Lung (tissue), 12 donors: Measurements from ENCODE around the gene PLXDC1. TPM values are rescaled to one million over a fixed set of nuclear protein-coding genes. Genes with fewer than 3 reads are reported as not detected.
"Not testable (repeated sequence)": the region's sequence is repeated elsewhere in the genome, so short reads cannot be mapped to it uniquely, and the experiment has no call there.

Source experiments
- ATAC-seq: fragments of 200-7000 bp; cut with Tn5 transposase; one replicate; pipeline ENCODE4 v1.9.1; 2020; ENCODE audit warnings: moderate number of reproducible peaks; ENCODE audit not compliant: insufficient read depth, low FRiP score
- DNase-seq, 3 donors: peaks; one replicate each; pipeline ENCODE4 v3.0.0-alpha.2; 2013 to 2017
- H3K27ac ChIP-seq, 2 donors: one replicate each; pipeline ENCODE4 v1.5.1; 2013; ENCODE audit warnings: mild to moderate bottlenecking in 2 of 2, moderate library complexity in 2 of 2, control low read depth in 1 of 2, inconsistent platforms in 1 of 2, low read depth in 1 of 2, low read length in 1 of 2
- H3K27me3 ChIP-seq, 3 donors: one replicate each; pipeline ENCODE4 v1.5.1; 2013; ENCODE audit warnings: low read length in 2 of 3; ENCODE audit not compliant: control insufficient read depth in 3 of 3, insufficient read depth in 3 of 3
- H3K36me3 ChIP-seq, 4 donors: one replicate each; pipeline ENCODE4 v1.5.1; 2013; ENCODE audit warnings: low read length in 4 of 4, mild to moderate bottlenecking in 1 of 4, moderate library complexity in 1 of 4; ENCODE audit not compliant: control insufficient read depth in 4 of 4, insufficient read depth in 4 of 4
- H3K4me1 ChIP-seq, 5 donors: one replicate each; pipeline ENCODE4 v1.5.1; 2013; ENCODE audit warnings: low read length in 5 of 5, mild to moderate bottlenecking in 2 of 5, moderate library complexity in 1 of 5; ENCODE audit not compliant: control insufficient read depth in 5 of 5, insufficient read depth in 5 of 5
- H3K4me3 ChIP-seq: one replicate; pipeline ENCODE4 v1.5.1; 2013; ENCODE audit warnings: mild to moderate bottlenecking, control low read depth, moderate library complexity
- H3K9ac ChIP-seq, 2 donors: one replicate each; pipeline ENCODE4 v1.5.1; 2013; ENCODE audit warnings: low read length in 2 of 2, control low read depth in 1 of 2; ENCODE audit not compliant: insufficient read depth in 1 of 2
- H3K9me3 ChIP-seq, 4 donors: one replicate each; pipeline ENCODE4 v1.5.1; 2013; ENCODE audit warnings: low read length in 3 of 4, mild to moderate bottlenecking in 1 of 4, moderate library complexity in 1 of 4; ENCODE audit not compliant: control insufficient read depth in 4 of 4, insufficient read depth in 3 of 4
- WGBS, 2 donors: extraction: QIAGEN DNeasy Blood & Tissue Kit; methylation state at CpG; one replicate each; pipeline ENCODE4 v1.1.7; 2013; 5-methylcytosine and 5-hydroxymethylcytosine counted together
- polyA plus RNA-seq, 2 donors: library from polyadenylated mRNA; stranded (reverse); fragments of 200-250 nt; gene quantifications; one replicate each; pipeline ENCODE4 v1.2.1, GENCODE V29; 2013
- total RNA-seq, 2 donors: library from RNA; depleted of rRNA in 1 of 2; stranded (reverse); fragments of >200 nt in 1 of 2; gene quantifications; one replicate each; pipeline ENCODE4 v1.2.1, GENCODE V29; 2014 to 2021
- TF ChIP-seq, protein P1 (sequence below): IDR thresholded peaks from 2 replicates; pipeline ENCODE4 v1.5.1; 2012; ENCODE audit warnings: mild to moderate bottlenecking; ENCODE audit errors: control extremely low read depth, extremely low read depth
- donor health status: control.
- donor health status: control.
- donor health status: Bipolar disorder and iron deficiency.
- donor health status: healthy.
- donor health status: DM: yes; HTN: yes; CAD: no.

Gene PLXDC1
- total and polyA plus RNA-seq, 4 donors, result 1.7 to 7.3 (median 5.4) TPM

DNA sequence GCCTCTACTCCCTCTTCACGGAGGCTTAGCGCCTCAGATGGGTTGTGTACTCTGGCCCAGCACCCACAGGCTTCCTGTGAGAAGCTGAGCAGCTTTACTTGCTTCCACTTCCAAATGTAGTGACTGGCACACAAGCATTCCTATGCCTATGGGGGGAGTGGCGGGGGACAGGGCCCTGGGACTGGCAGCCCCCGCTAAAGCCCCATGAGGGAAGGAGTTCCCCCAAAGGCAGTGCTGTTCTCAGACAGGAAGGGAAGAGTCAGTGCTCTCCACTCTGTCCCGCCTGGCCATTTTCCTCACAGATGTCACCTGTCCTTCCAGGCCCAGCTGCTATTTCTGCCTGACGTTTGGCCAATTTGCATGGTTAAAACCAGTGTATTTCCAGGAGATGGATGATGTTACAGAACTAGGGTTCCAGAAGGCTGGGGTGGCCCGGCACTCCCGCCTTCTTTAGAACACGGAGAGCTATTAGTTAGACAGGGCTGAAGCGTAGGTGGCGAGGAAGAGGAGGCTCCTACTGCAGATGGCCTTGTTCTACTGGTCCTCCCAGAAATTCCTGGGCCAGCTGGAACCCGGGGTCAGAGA lies 100.3 kb downstream of the PLXDC1 start:
- H3K4me1 ChIP-seq, result no peaks in the 10 kb centered on the region
- TF ChIP-seq, protein P1, sequence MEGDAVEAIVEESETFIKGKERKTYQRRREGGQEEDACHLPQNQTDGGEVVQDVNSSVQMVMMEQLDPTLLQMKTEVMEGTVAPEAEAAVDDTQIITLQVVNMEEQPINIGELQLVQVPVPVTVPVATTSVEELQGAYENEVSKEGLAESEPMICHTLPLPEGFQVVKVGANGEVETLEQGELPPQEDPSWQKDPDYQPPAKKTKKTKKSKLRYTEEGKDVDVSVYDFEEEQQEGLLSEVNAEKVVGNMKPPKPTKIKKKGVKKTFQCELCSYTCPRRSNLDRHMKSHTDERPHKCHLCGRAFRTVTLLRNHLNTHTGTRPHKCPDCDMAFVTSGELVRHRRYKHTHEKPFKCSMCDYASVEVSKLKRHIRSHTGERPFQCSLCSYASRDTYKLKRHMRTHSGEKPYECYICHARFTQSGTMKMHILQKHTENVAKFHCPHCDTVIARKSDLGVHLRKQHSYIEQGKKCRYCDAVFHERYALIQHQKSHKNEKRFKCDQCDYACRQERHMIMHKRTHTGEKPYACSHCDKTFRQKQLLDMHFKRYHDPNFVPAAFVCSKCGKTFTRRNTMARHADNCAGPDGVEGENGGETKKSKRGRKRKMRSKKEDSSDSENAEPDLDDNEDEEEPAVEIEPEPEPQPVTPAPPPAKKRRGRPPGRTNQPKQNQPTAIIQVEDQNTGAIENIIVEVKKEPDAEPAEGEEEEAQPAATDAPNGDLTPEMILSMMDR, result no peak
- ATAC-seq, result no peak
- no peaks in the 10 kb centered on the region for H3K36me3 ChIP-seq
- peaks cover 0 to 6% (median 2%) of the 10 kb centered on the region in 3 donors for H3K27me3 ChIP-seq
- no peak overlapping the region for H3K9ac ChIP-seq
- no peak overlapping the region for H3K27ac ChIP-seq
- peaks cover 0 to 17% (median 8%) of the 10 kb centered on the region in 4 donors for H3K9me3 ChIP-seq
- H3K4me3 ChIP-seq, result no peak overlapping the region
- WGBS, 2 donors, result 77 to 80% methylated on average over 12 of the region's 12 CpGs
- no peak for DNase-seq

- ATAC-seq, result no peak
- peaks cover 0 to 18% (median 11%) of the 10 kb centered on the region in 4 donors for H3K9me3 ChIP-seq
- H3K4me3 ChIP-seq, result no peak overlapping the region
- no peak overlapping the region for H3K27ac ChIP-seq
- WGBS, 2 donors, result 89% methylated on average over 16 of the region's 16 CpGs
- TF ChIP-seq, protein P1, result no peak
- H3K36me3 ChIP-seq, result no peaks in the 10 kb centered on the region
- no peak overlapping the region for H3K9ac ChIP-seq
- DNase-seq, result no peak
- H3K4me1 ChIP-seq, result no peaks in the 10 kb centered on the region
- no peaks in the 10 kb centered on the region for H3K27me3 ChIP-seq
Observed at GRCh38 chr17:39045948-39046679, 105.3 kb downstream of the PLXDC1 start.

DNA sequence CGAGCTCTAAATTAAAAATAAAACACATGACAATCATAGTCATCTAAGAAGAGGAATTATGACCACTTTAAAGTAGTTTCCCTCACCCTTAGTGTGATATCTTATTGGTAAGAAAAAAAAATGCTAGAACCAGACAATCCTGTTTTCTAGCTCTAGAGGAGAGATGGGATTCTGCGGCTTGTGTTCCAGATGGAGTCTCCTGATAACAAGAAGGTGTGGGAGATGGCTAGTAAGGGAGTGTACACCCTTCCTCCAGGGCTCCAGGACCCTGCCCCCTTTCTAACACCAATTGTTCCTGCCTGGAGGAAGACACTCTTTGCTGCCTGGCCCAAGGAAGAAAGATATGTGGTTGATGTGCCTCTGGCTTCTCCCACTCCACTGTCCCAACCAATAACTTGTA lies 115.4 kb downstream of the PLXDC1 start:
- DNase-seq (no peak), ATAC-seq (no peak)
- no peaks in the 10 kb centered on the region for H3K4me1 ChIP-seq

DNA sequence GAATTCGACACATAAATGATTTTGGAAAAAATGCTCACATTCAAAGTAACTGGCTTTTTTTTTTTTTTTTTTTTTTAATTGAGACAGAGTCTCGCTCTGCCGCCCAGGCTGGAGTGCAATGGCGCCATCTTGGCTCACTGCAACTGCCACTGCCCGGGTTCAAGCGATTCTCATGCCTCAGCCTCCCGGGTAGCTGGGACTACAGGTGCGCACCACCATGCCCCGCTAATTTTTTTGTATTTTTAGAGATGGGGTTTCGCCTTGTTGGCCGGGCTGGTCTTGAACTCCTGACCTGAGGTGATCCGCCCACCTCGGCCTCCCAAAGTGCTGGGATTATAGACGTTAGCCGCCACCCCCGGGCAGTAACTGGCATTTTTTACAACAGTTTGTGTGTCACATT lies 115.9 kb downstream of the PLXDC1 start:
- H3K27me3 ChIP-seq, H3K9me3 ChIP-seq, ATAC-seq, H3K27ac ChIP-seq, DNase-seq, H3K9ac ChIP-seq, H3K36me3 ChIP-seq, H3K4me1 ChIP-seq, H3K4me3 ChIP-seq: not testable (repeated sequence)
- WGBS, 2 donors, result 81 to 84% methylated on average over 16 of the region's 16 CpGs

More for the DNA sequence above, 115.4 kb downstream of the PLXDC1 start:
- 57 to 73% methylated on average over 2 of the region's 2 CpGs for WGBS, 2 donors
- H3K9me3 ChIP-seq, result peaks cover 0 to 1% (median 0%) of the 10 kb centered on the region in 4 donors
- no peak overlapping the region for H3K27ac ChIP-seq
- no peak overlapping the region for H3K4me3 ChIP-seq
- TF ChIP-seq, protein P1, result no peak
- no peaks in the 10 kb centered on the region for H3K36me3 ChIP-seq
- peaks cover 0 to 3% (median 0%) of the 10 kb centered on the region in 3 donors for H3K27me3 ChIP-seq
- H3K9ac ChIP-seq, result no peak overlapping the region
